ENCODE measurements around the gene RASSF3. TPM values are rescaled to one million over a fixed set of nuclear protein-coding genes. Genes with fewer than 3 reads are reported as not detected.

RASSF3 gene
- total RNA-seq, 4 donors from 2014 or later: 35.3 to 68.5 (median 45.9) TPM

GRCh38 chr12:64736771-64737170 is 126.5 kb downstream of the RASSF3 start:
- DNase-seq (ENCODE audit: low spot score): no peak
- ATAC-seq (ENCODE audit: low FRiP score): no peak
- TF ChIP-seq CTCF (IDR thresholded peaks at IDR 0.05): no peak

GRCh38 chr12:64737539-64737938 is 127.2 kb downstream of the RASSF3 start:
- ATAC-seq (ENCODE audit: low FRiP score): no peak
- TF ChIP-seq CTCF (IDR thresholded peaks at IDR 0.05): no peak
- no peak for DNase-seq (ENCODE audit: low spot score)

GRCh38 chr12:64739778-64740177 is 129.5 kb downstream of the RASSF3 start:
- TF ChIP-seq CTCF (IDR thresholded peaks at IDR 0.05): no peak
- DNase-seq (ENCODE audit: low spot score) (no peak), ATAC-seq (ENCODE audit: low FRiP score) (no peak)

- no peak for TF ChIP-seq CTCF (IDR thresholded peaks at IDR 0.05)
- ATAC-seq (ENCODE audit: low FRiP score): no peak
- DNase-seq (ENCODE audit: low spot score): no peak
These were observed 130.4 kb downstream of the RASSF3 start for GRCh38 chr12:64740646-64741045.

- DNase-seq (ENCODE audit: low spot score): no peak
- no peak for ATAC-seq (ENCODE audit: low FRiP score)
- TF ChIP-seq CTCF (IDR thresholded peaks at IDR 0.05): no peak
These were observed 132.1 kb downstream of the RASSF3 start for GRCh38 chr12:64742416-64742815.

GRCh38 chr12:64743206-64743605 is 132.9 kb downstream of the RASSF3 start:
- no peak for DNase-seq (ENCODE audit: low spot score)
- no peak for TF ChIP-seq CTCF (IDR thresholded peaks at IDR 0.05)
- ATAC-seq (ENCODE audit: low FRiP score): no peak

- ATAC-seq (ENCODE audit: low FRiP score) (peak; percentile 27), DNase-seq (ENCODE audit: low spot score) (no peak)
- TF ChIP-seq CTCF (IDR thresholded peaks at IDR 0.05): no peak
These were observed 134.3 kb downstream of the RASSF3 start for GRCh38 chr12:64744422-64745258.
